Measurements from ENCODE around the gene GFER.
A peak's percentile ranks its signal among the peaks of the same experiment; 100 is the strongest.
"Not testable (repeated sequence)": the region's sequence is repeated elsewhere in the genome, so short reads cannot be mapped to it uniquely, and the experiment has no call there.

Gene GFER

GRCh38 chr16:2028620-2029220 is 44.7 kb downstream of the GFER start:
- peak; percentile 44 for DNase-seq

- DNase-seq: no peak
Measured at GRCh38 chr16:2029350-2029749, 45.4 kb downstream of the GFER start.

GRCh38 chr16:2030036-2030435 is 46.0 kb downstream of the GFER start:
- DNase-seq: no peak

GRCh38 chr16:2031081-2031577 is 47.1 kb downstream of the GFER start:
- no peak for DNase-seq

- DNase-seq: no peak
Measured at GRCh38 chr16:2032285-2033056, 48.5 kb downstream of the GFER start.

- peak; percentile 37 for DNase-seq
Measured at GRCh38 chr16:2033057-2033908, 49.3 kb downstream of the GFER start.

- not testable (repeated sequence) for DNase-seq
Measured at GRCh38 chr16:2033909-2034695, 50.1 kb downstream of the GFER start.

GRCh38 chr16:2034696-2035430 is 50.9 kb downstream of the GFER start:
- DNase-seq: no peak

GRCh38 chr16:2035431-2036199 is 51.6 kb downstream of the GFER start:
- DNase-seq: peak; percentile 68

- DNase-seq: no peak
Measured at GRCh38 chr16:2036200-2036966, 52.4 kb downstream of the GFER start.

GRCh38 chr16:2037115-2037514 is 53.1 kb downstream of the GFER start:
- DNase-seq: no peak
